Measurements from ENCODE around the gene CASR.
"Not testable (repeated sequence)": the region's sequence is repeated elsewhere in the genome, so short reads cannot be mapped to it uniquely, and the experiment has no call there.

Gene CASR

GRCh38 chr3:122201476-122201875 lies 18.0 kb downstream of the CASR start:
- in situ Hi-C loops (cut with HindIII; ENCODE audit: low pct_ligation_motif_present, low pct_unique_long_range_greater_than_20kb, low sequenced_read_pairs); DNase-seq: not testable (repeated sequence)

- in situ Hi-C loops (cut with HindIII; ENCODE audit: low pct_ligation_motif_present, low pct_unique_long_range_greater_than_20kb, low sequenced_read_pairs): no loop called here
- no peak for DNase-seq
Observed at GRCh38 chr3:122208579-122208978, 25.1 kb downstream of the CASR start.

GRCh38 chr3:122213650-122214049 lies 30.2 kb downstream of the CASR start:
- in situ Hi-C loops (cut with HindIII; ENCODE audit: low pct_ligation_motif_present, low pct_unique_long_range_greater_than_20kb, low sequenced_read_pairs): no loop called here
- DNase-seq: no peak

GRCh38 chr3:122214711-122215110 lies 31.2 kb downstream of the CASR start:
- in situ Hi-C loops (cut with HindIII; ENCODE audit: low pct_ligation_motif_present, low pct_unique_long_range_greater_than_20kb, low sequenced_read_pairs): no loop called here
- no peak for DNase-seq

GRCh38 chr3:122215592-122216298 lies 32.3 kb downstream of the CASR start:
- no peak for DNase-seq
- in situ Hi-C loops (cut with HindIII; ENCODE audit: low pct_ligation_motif_present, low pct_unique_long_range_greater_than_20kb, low sequenced_read_pairs): no loop called here

- in situ Hi-C loops (cut with HindIII; ENCODE audit: low pct_ligation_motif_present, low pct_unique_long_range_greater_than_20kb, low sequenced_read_pairs): no loop called here
- DNase-seq: no peak
Observed at GRCh38 chr3:122217901-122218300, 34.4 kb downstream of the CASR start.

- DNase-seq: no peak
- in situ Hi-C loops (cut with HindIII; ENCODE audit: low pct_ligation_motif_present, low pct_unique_long_range_greater_than_20kb, low sequenced_read_pairs): no loop called here
Observed at GRCh38 chr3:122219242-122219872, 35.9 kb downstream of the CASR start.

- in situ Hi-C loops (cut with HindIII; ENCODE audit: low pct_ligation_motif_present, low pct_unique_long_range_greater_than_20kb, low sequenced_read_pairs): no loop called here
- no peak for DNase-seq
Observed at GRCh38 chr3:122227036-122227781, 43.7 kb downstream of the CASR start.

GRCh38 chr3:122230174-122230573 lies 46.7 kb downstream of the CASR start:
- in situ Hi-C loops (cut with HindIII; ENCODE audit: low pct_ligation_motif_present, low pct_unique_long_range_greater_than_20kb, low sequenced_read_pairs): no loop called here
- no peak for DNase-seq

GRCh38 chr3:122231465-122232157 lies 48.1 kb downstream of the CASR start:
- no peak for DNase-seq
- in situ Hi-C loops (cut with HindIII; ENCODE audit: low pct_ligation_motif_present, low pct_unique_long_range_greater_than_20kb, low sequenced_read_pairs): no loop called here

- no peak for DNase-seq
- in situ Hi-C loops (cut with HindIII; ENCODE audit: low pct_ligation_motif_present, low pct_unique_long_range_greater_than_20kb, low sequenced_read_pairs): no loop called here
Observed at GRCh38 chr3:122232485-122232884, 49.0 kb downstream of the CASR start.

GRCh38 chr3:122233101-122233952 lies 49.9 kb downstream of the CASR start:
- DNase-seq: no peak
- in situ Hi-C loops (cut with HindIII; ENCODE audit: low pct_ligation_motif_present, low pct_unique_long_range_greater_than_20kb, low sequenced_read_pairs): no loop called here

GRCh38 chr3:122234117-122234516 lies 50.6 kb downstream of the CASR start:
- DNase-seq: no peak
- in situ Hi-C loops (cut with HindIII; ENCODE audit: low pct_ligation_motif_present, low pct_unique_long_range_greater_than_20kb, low sequenced_read_pairs): no loop called here

- DNase-seq: no peak
- in situ Hi-C loops (cut with HindIII; ENCODE audit: low pct_ligation_motif_present, low pct_unique_long_range_greater_than_20kb, low sequenced_read_pairs): no loop called here
Observed at GRCh38 chr3:122235147-122235546, 51.7 kb downstream of the CASR start.

GRCh38 chr3:122239112-122239511 lies 55.6 kb downstream of the CASR start:
- in situ Hi-C loops (cut with HindIII; ENCODE audit: low pct_ligation_motif_present, low pct_unique_long_range_greater_than_20kb, low sequenced_read_pairs): no loop called here

GRCh38 chr3:122245513-122246174 lies 62.2 kb downstream of the CASR start:
- in situ Hi-C loops (cut with HindIII; ENCODE audit: low pct_ligation_motif_present, low pct_unique_long_range_greater_than_20kb, low sequenced_read_pairs): no loop called here
- peak; percentile 32 for DNase-seq

More at GRCh38 chr3:122239112-122239511, 55.6 kb downstream of the CASR start:
- DNase-seq: no peak

GRCh38 chr3:122246199-122246598 lies 62.7 kb downstream of the CASR start:
- in situ Hi-C loops (cut with HindIII; ENCODE audit: low pct_ligation_motif_present, low pct_unique_long_range_greater_than_20kb, low sequenced_read_pairs): no loop called here
- no peak for DNase-seq
